ENCODE results near the gene CDSN. TPM values are rescaled to one million over a fixed set of nuclear protein-coding genes. Genes with fewer than 3 reads are reported as not detected.
A peak's percentile ranks its signal among the peaks of the same experiment; 100 is the strongest.

The CDSN gene
- total and polyA plus RNA-seq, 2 donors = 0.05 to 6.2 TPM

DNA sequence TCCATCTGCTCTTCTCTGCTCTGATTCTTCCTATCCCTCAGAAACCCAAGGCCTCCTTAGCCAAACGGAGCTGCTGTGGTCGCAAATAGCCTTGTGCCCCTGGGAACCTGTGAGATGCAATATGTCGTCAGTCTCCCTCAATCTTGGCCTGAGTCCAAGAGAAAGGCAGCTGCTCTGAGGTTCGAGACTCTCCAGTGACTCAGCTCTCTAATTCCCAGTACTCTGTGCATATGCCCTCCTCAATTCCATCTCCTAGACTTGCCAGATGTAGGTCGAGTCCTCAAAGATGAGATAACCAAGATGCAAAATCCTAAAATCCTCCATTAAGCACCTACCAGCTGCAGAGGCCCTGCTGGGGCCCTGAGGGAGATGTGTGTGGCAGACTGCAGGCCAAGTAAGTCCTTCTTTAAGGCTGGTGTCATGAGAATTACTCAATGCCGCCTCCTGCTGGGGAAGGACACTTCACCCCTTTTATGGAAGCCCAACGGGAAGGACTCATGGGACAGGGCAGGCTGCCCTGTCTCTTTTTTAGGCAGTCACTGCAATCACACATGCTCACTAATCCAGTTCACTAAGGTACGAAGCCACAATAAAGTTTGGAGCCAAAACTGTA, 36.4 kb downstream of the CDSN start:
- WGBS = 82% methylated on average over 8 of the region's 8 CpGs
- H3K27me3 ChIP-seq (ENCODE audit: control insufficient read depth in 2 of 2, insufficient read depth in 1 of 2, low read length in 1 of 2) = peaks cover 0 to 23% of the 10 kb centered on the region in 2 donors
- DNase-seq (ENCODE audit: low read depth in 6 of 9, low spot score in 9 of 9) = peak in 3 of 9 donors; percentile 18 to 53 (median 50)

DNA sequence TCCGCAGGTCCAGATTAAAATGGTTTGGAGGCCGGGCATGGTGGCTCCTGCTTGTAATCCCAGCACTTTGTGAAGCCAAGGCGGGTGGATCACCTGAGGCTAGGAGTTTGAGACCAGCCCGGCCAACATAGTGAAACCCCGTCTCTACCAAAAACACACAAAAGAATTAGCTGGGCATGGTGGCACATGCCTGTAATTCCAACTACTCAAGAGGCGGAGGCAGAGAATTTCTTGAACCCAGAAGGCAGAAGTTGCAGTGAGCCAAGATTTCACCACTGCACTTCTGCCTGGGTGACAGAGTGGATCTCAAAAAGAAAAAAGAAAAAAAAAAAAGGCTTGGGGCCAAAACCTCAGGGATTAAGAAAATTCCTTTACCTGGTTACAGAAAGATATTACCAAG, 38.4 kb downstream of the CDSN start:
- Histone ChIP-seq H3K27ac (ENCODE audit: low read depth in 1 of 2, low read length in 1 of 2) (no peak overlapping the region), H3K9me3 (ENCODE audit: control insufficient read depth in 2 of 2, insufficient read depth in 1 of 2, low read length in 1 of 2) (no peaks in the 10 kb centered on the region), H3K27me3 (ENCODE audit: control insufficient read depth in 2 of 2, insufficient read depth in 1 of 2, low read length in 1 of 2) (peaks cover 0 to 20% of the 10 kb centered on the region in 2 donors), H3K4me3 (ENCODE audit: low read length in 2 of 2) (no peak overlapping the region), H3K4me1 (ENCODE audit: control insufficient read depth in 2 of 2, insufficient read depth in 2 of 2, low read length in 2 of 2) (peaks cover 0 to 6% of the 10 kb centered on the region in 2 donors), H3K36me3 (ENCODE audit: control insufficient read depth in 2 of 2, insufficient read depth in 2 of 2, low read length in 1 of 2) (no peaks in the 10 kb centered on the region)
- DNase-seq (ENCODE audit: low read depth in 6 of 9, low spot score in 9 of 9) = no peak
- 96% methylated on average over 6 of the region's 6 CpGs for WGBS

More for the DNA sequence above, 36.4 kb downstream of the CDSN start:
- Histone ChIP-seq H3K27ac (ENCODE audit: low read depth in 1 of 2, low read length in 1 of 2) (no peak overlapping the region), H3K9me3 (ENCODE audit: control insufficient read depth in 2 of 2, insufficient read depth in 1 of 2, low read length in 1 of 2) (no peaks in the 10 kb centered on the region), H3K36me3 (ENCODE audit: control insufficient read depth in 2 of 2, insufficient read depth in 2 of 2, low read length in 1 of 2) (no peaks in the 10 kb centered on the region), H3K4me1 (ENCODE audit: control insufficient read depth in 2 of 2, insufficient read depth in 2 of 2, low read length in 2 of 2) (peaks cover 0 to 6% of the 10 kb centered on the region in 2 donors), H3K4me3 (ENCODE audit: low read length in 2 of 2) (no peak overlapping the region)

DNA sequence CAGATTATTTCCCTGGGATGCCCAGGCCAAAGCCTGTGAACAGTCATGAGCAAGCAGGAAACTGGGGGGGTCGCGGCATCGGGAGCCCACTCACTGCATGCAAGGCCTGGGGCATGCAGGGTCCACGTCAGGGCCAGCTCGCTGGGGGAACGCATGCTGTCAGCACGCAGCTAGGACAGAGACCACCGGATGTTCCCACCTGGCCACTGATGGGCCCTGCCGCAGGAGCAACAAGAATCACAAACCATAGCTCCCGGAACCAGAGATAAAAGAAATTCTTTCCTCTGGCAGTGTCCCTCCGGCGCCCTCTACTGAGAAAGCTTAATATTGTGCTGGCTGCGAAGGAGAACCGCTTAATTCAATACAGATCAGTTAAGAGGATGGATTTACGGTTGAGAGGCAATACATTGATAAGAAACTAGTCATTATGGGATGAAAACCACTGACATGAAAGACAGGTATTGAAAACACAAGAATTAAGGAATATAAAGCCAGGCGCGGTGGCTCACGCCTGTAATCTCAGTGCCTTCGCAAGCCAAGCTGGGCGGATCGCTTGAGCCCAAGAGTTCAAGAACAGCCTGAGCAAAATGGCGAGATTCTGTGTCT, 40.5 kb downstream of the CDSN start:
- no peaks in the 10 kb centered on the region for H3K36me3 ChIP-seq (ENCODE audit: control insufficient read depth in 2 of 2, insufficient read depth in 2 of 2, low read length in 1 of 2)
- peaks cover 0 to 6% of the 10 kb centered on the region in 2 donors for H3K4me1 ChIP-seq (ENCODE audit: control insufficient read depth in 2 of 2, insufficient read depth in 2 of 2, low read length in 2 of 2)
- WGBS = 25% methylated on average over 22 of the region's 22 CpGs
- H3K4me3 ChIP-seq (ENCODE audit: low read length in 2 of 2) = peak overlapping the region in 1 of 2 donors; percentile 26
- no peaks in the 10 kb centered on the region for H3K9me3 ChIP-seq (ENCODE audit: control insufficient read depth in 2 of 2, insufficient read depth in 1 of 2, low read length in 1 of 2)
- H3K27me3 ChIP-seq (ENCODE audit: control insufficient read depth in 2 of 2, insufficient read depth in 1 of 2, low read length in 1 of 2) = peaks cover 0 to 7% of the 10 kb centered on the region in 2 donors
- no peak overlapping the region for H3K27ac ChIP-seq (ENCODE audit: low read depth in 1 of 2, low read length in 1 of 2)
- peak; percentile 49 to 87 (median 61) for DNase-seq (ENCODE audit: low read depth in 6 of 9, low spot score in 9 of 9)

DNA sequence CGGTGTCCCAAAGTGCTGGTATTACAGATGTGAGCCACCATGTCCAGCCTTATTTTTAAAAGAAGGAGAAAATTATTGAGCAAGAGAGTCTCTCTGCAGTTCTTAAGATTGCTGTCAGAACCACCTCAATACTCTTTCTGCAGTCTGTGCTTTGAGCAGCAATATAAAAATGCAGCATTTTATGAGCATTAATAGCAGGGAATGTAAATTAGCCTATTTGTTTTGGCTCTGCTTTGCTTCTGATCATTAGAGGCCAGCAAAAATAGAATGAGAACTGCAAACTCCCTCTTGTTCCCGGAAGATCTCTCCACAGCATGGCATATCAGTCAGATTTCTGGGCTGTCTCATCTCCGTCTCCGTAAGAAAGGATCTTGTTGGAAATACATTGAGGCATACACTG, 43.6 kb downstream of the CDSN start:
- Histone ChIP-seq H3K27ac (ENCODE audit: low read depth in 1 of 2, low read length in 1 of 2) (no peak overlapping the region), H3K4me3 (ENCODE audit: low read length in 2 of 2) (no peak overlapping the region), H3K36me3 (ENCODE audit: control insufficient read depth in 2 of 2, insufficient read depth in 2 of 2, low read length in 1 of 2) (no peaks in the 10 kb centered on the region), H3K9me3 (ENCODE audit: control insufficient read depth in 2 of 2, insufficient read depth in 1 of 2, low read length in 1 of 2) (no peaks in the 10 kb centered on the region), H3K27me3 (ENCODE audit: control insufficient read depth in 2 of 2, insufficient read depth in 1 of 2, low read length in 1 of 2) (peaks cover 0 to 5% of the 10 kb centered on the region in 2 donors), H3K4me1 (ENCODE audit: control insufficient read depth in 2 of 2, insufficient read depth in 2 of 2, low read length in 2 of 2) (peaks cover 0 to 6% of the 10 kb centered on the region in 2 donors)
- DNase-seq (ENCODE audit: low read depth in 6 of 9, low spot score in 9 of 9) = no peak
- WGBS = over 99% methylated on average over 4 of the region's 4 CpGs

DNA sequence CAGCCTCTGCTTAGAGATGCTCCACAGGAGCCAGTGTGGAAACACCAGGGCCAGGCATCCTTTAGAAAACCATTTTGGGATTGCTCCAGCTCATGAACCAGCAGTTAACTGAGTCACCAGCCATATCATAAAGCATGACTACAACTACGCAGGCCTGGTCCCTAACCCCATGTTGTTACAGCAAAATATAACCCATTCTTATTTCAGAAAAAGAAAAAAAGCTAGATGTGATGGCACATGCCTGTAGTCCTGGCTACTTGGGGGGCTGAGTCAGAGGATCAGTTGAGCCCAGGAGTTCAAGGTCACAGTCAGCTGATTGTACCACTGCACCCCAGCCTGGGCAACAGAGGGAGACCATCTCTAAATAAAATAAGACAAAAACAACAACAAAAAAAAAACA, 44.7 kb downstream of the CDSN start:
- peaks cover 0 to 6% of the 10 kb centered on the region in 2 donors for H3K4me1 ChIP-seq (ENCODE audit: control insufficient read depth in 2 of 2, insufficient read depth in 2 of 2, low read length in 2 of 2)
- no peaks in the 10 kb centered on the region for H3K9me3 ChIP-seq (ENCODE audit: control insufficient read depth in 2 of 2, insufficient read depth in 1 of 2, low read length in 1 of 2)
- no peak for DNase-seq (ENCODE audit: low read depth in 6 of 9, low spot score in 9 of 9)
- no peak overlapping the region for H3K27ac ChIP-seq (ENCODE audit: low read depth in 1 of 2, low read length in 1 of 2)
- no peaks in the 10 kb centered on the region for H3K36me3 ChIP-seq (ENCODE audit: control insufficient read depth in 2 of 2, insufficient read depth in 2 of 2, low read length in 1 of 2)
- WGBS = 98% methylated on average over 1 of the region's 1 CpG
- H3K4me3 ChIP-seq (ENCODE audit: low read length in 2 of 2) = no peak overlapping the region
- H3K27me3 ChIP-seq (ENCODE audit: control insufficient read depth in 2 of 2, insufficient read depth in 1 of 2, low read length in 1 of 2) = peaks cover 0 to 3% of the 10 kb centered on the region in 2 donors

DNA sequence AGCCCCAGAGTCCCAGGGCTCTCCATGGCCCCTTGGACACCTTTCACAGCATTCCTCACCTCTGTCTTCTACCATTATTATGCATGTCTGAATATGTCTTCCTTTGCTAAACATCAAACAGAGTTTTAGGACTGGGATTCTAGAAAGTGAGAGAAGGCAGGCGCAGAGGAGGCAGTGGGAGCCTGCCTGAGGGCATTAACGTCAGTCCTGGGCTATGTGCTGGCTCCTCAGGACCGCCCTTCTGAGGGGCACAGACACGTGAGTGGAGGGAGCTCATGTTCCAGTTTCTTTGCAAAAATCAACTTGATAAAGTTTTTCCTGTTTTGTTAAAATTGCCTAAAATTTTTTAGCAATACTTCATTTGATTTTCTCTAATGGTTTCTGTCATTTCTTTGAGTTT, 45.8 kb downstream of the CDSN start:
- no peak for DNase-seq (ENCODE audit: low read depth in 6 of 9, low spot score in 9 of 9)
- WGBS = 96% methylated on average over 4 of the region's 4 CpGs
- no peaks in the 10 kb centered on the region for H3K36me3 ChIP-seq (ENCODE audit: control insufficient read depth in 2 of 2, insufficient read depth in 2 of 2, low read length in 1 of 2)

DNA sequence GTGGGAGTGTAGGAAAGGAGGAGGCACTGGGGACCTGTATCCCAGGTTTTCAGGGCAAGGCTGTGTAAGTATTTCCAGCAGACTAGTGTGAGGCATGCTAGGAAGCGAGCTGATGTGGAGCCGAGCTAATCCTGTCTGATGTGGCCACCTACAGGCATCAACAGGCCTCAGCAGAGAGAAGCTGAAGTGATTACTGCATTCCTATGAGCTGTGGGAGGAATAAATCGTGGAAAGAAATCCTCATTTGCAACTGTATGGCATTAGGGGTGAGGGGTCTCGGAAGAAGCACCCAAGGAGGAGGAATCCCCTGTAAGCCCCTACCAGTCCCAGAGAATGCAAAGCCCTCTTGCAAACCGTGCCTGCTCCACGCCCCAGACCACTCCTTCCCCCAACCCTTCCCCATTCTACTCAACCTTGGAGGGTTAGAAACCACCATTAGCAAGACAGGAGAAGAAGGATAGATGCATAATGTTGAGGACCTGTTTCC, 49.5 kb downstream of the CDSN start:
- H3K9me3 ChIP-seq (ENCODE audit: control insufficient read depth in 2 of 2, insufficient read depth in 1 of 2, low read length in 1 of 2) = no peaks in the 10 kb centered on the region
- H3K4me3 ChIP-seq (ENCODE audit: low read length in 2 of 2) = no peak overlapping the region
- H3K4me1 ChIP-seq (ENCODE audit: control insufficient read depth in 2 of 2, insufficient read depth in 2 of 2, low read length in 2 of 2) = no peaks in the 10 kb centered on the region
- H3K27ac ChIP-seq (ENCODE audit: low read depth in 1 of 2, low read length in 1 of 2) = no peak overlapping the region
- H3K27me3 ChIP-seq (ENCODE audit: control insufficient read depth in 2 of 2, insufficient read depth in 1 of 2, low read length in 1 of 2) = no peaks in the 10 kb centered on the region
- WGBS = 85% methylated on average over 6 of the region's 6 CpGs
- peak in 1 of 9 donors; percentile 35 for DNase-seq (ENCODE audit: low read depth in 6 of 9, low spot score in 9 of 9)
- no peaks in the 10 kb centered on the region for H3K36me3 ChIP-seq (ENCODE audit: control insufficient read depth in 2 of 2, insufficient read depth in 2 of 2, low read length in 1 of 2)

More for the DNA sequence above, 45.8 kb downstream of the CDSN start:
- Histone ChIP-seq H3K4me3 (ENCODE audit: low read length in 2 of 2) (no peak overlapping the region), H3K27me3 (ENCODE audit: control insufficient read depth in 2 of 2, insufficient read depth in 1 of 2, low read length in 1 of 2) (no peaks in the 10 kb centered on the region), H3K4me1 (ENCODE audit: control insufficient read depth in 2 of 2, insufficient read depth in 2 of 2, low read length in 2 of 2) (peaks cover 0 to under 1% of the 10 kb centered on the region in 2 donors), H3K27ac (ENCODE audit: low read depth in 1 of 2, low read length in 1 of 2) (no peak overlapping the region), H3K9me3 (ENCODE audit: control insufficient read depth in 2 of 2, insufficient read depth in 1 of 2, low read length in 1 of 2) (no peaks in the 10 kb centered on the region)

DNA sequence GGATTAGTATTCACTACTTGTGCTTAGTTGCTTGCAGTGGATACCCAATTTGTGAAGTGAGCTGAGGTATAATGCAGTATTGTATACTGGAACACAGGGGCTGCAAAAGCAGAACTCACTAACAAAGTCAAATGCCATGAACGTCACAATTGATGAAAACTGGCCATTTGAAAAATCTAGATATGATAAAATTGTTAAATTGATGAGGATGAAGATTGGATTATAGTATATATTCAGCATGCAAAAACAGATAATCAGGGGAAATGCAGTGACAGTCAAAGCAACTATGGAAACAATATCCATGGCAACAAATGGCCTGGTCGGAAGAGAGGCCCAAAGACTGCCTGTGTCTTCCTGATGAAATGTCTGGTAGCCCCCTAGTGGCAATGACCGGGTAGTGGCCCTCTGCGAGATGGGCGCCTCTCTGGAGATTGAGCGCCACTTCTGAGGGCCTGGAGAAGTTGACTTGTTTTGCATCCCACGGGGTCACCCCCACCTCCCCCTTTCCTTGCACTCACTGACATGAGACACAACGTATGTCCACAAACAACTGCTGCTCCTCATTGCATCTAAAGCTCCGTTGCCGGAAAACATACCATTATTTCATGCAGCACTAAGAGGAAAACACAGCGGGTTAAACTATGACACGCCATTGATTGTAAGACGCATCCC, 51.4 kb downstream of the CDSN start:
- Histone ChIP-seq H3K9me3 (ENCODE audit: control insufficient read depth in 2 of 2, insufficient read depth in 1 of 2, low read length in 1 of 2) (no peaks in the 10 kb centered on the region), H3K27me3 (ENCODE audit: control insufficient read depth in 2 of 2, insufficient read depth in 1 of 2, low read length in 1 of 2) (no peaks in the 10 kb centered on the region), H3K4me1 (ENCODE audit: control insufficient read depth in 2 of 2, insufficient read depth in 2 of 2, low read length in 2 of 2) (no peaks in the 10 kb centered on the region), H3K36me3 (ENCODE audit: control insufficient read depth in 2 of 2, insufficient read depth in 2 of 2, low read length in 1 of 2) (no peaks in the 10 kb centered on the region), H3K4me3 (ENCODE audit: low read length in 2 of 2) (no peak overlapping the region), H3K27ac (ENCODE audit: low read depth in 1 of 2, low read length in 1 of 2) (no peak overlapping the region)
- DNase-seq (ENCODE audit: low read depth in 6 of 9, low spot score in 9 of 9) = peak in 8 of 9 donors; percentile 33 to 74 (median 49)
- WGBS = 59% methylated on average over 13 of the region's 13 CpGs
